Measurements from ENCODE around the gene MIB1. TPM values are rescaled to one million over a fixed set of nuclear protein-coding genes. Genes with fewer than 3 reads are reported as not detected.
"Not testable (repeated sequence)": the region's sequence is repeated elsewhere in the genome, so short reads cannot be mapped to it uniquely, and the experiment has no call there.

Gene MIB1
- total and polyA plus RNA-seq, 9 of the 15 experiments (the other 6 are each of a cell fraction or from before 2014, with no cell fraction given), result 7.2 to 43.8 (median 23.2) TPM

DNA sequence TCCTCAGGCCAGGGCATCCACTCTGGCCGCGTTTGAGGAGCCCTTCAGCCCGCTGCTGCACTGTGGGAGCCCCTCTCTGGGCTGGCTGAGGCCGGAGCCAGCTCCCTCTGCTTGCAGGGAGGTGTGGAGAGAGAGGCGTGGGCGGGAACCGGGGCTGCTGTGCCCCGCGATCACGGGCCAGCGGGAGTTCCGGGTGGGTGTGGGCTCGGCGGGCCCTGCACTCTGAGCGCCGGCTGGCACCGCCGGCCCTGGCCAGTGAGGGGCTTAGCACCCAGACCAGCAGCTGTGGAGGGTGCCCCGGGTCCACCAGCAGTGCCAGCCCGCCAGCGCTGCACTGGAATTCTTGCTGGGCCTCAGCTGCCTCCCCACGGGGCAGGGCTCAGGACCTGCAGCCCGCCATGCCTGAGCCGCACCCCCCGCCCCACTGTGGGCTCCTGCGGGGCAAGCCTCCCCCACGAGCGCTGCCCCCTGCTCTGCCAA is 34.2 kb upstream of the MIB1 start:
- Histone ChIP-seq H4K20me1 (replicated peaks; ENCODE audit: control insufficient read depth, insufficient read depth, low read length) (no peaks in the 10 kb centered on the region), H3K4me1 (replicated peaks in 1 of 2; ENCODE audit: control insufficient read depth in 2 of 2, insufficient read depth in 2 of 2, low read length in 2 of 2) (peaks cover 5 to 18% of the 10 kb centered on the region in 2 experiments), H3K4me3 (no peak overlapping the region), H3K36me3 (ENCODE audit: control insufficient read depth, insufficient read depth, low read length) (peaks cover 14% of the 10 kb centered on the region; the same call in 2 of the 3 replicates), H3K27me3 (ENCODE audit: control insufficient read depth in 2 of 2, insufficient read depth in 2 of 2, low read length in 2 of 2) (no peaks in the 10 kb centered on the region), H2AFZ (ENCODE audit: low read depth, low read length) (no peak overlapping the region), H3K9me3 (replicated peaks; ENCODE audit: control insufficient read depth, insufficient read depth, low read depth, low read length) (peaks cover 8% of the 10 kb centered on the region), H3K27ac (ENCODE audit: extremely low read depth, low read depth, low read length) (no peak overlapping the region), H3K9me1 (ENCODE audit: control insufficient read depth, insufficient read depth, low read length) (no peaks in the 10 kb centered on the region), H3K4me2 (ENCODE audit: insufficient read depth, low read length) (no peak overlapping the region), H3K79me2 (ENCODE audit: control insufficient read depth, insufficient read depth, low read length) (peaks cover 23% of the 10 kb centered on the region), H3K9ac (ENCODE audit: insufficient read depth in 1 of 2, low read depth in 2 of 2, low read length in 2 of 2) (no peak overlapping the region)
- BruUV-seq (replicated peaks), result no TSS peak
- FAIRE-seq (no peak), ATAC-seq (no peak), DNase-seq (ENCODE audit: extremely low read depth in 1 of 4, low spot score in 3 of 4) (no peak)
- WGBS (ENCODE audit: insufficient coverage, low coverage, missing lambda C conversion rate), result 91% methylated on average over 22 of the region's 28 CpGs
- ChIA-PET POLR2A (interaction anchor here (0.7 to 0.9 kb wide), 2 partner anchors 20 to 41 kb away, joined by 3 to 4 read pairs; no protein-coding TSS in a partner anchor), CTCF (ENCODE audit: low intra/inter-chr PET ratio) (no interaction called here)
- in situ Hi-C loops (cut with MboI) (no loop called here), intact Hi-C loops (cut with micrococcal nuclease) (loop anchor here (10.0 kb wide), 1 partner anchor 52 kb away; no protein-coding TSS in a partner anchor)
- TF ChIP-seq ATF7 (IDR thresholded peaks at IDR 0.05) (no peak), ZBTB33 (CRISPR knock-in tag; IDR thresholded peaks at IDR 0.05) (peak; percentile 44; the same call in 1 of the 2 replicates)

GRCh38 chr18:21707130-21707529 is 33.5 kb upstream of the MIB1 start:
- H3K27ac ChIP-seq (ENCODE audit: extremely low read depth, low read depth, low read length); H3K36me3 ChIP-seq (ENCODE audit: control insufficient read depth, insufficient read depth, low read length); FAIRE-seq; BruUV-seq (replicated peaks); H3K27me3 ChIP-seq (ENCODE audit: control insufficient read depth in 2 of 2, insufficient read depth in 2 of 2, low read length in 2 of 2); H3K4me2 ChIP-seq (ENCODE audit: insufficient read depth, low read length); H2AFZ ChIP-seq (ENCODE audit: low read depth, low read length); ATAC-seq; in situ Hi-C loops (cut with MboI); H3K9ac ChIP-seq (ENCODE audit: insufficient read depth in 1 of 2, low read depth in 2 of 2, low read length in 2 of 2); H3K4me3 ChIP-seq; H3K9me3 ChIP-seq (replicated peaks; ENCODE audit: control insufficient read depth, insufficient read depth, low read depth, low read length); H3K9me1 ChIP-seq (ENCODE audit: control insufficient read depth, insufficient read depth, low read length); H4K20me1 ChIP-seq (replicated peaks; ENCODE audit: control insufficient read depth, insufficient read depth, low read length); DNase-seq (ENCODE audit: extremely low read depth in 1 of 4, low spot score in 3 of 4); CTCF ChIA-PET (ENCODE audit: low intra/inter-chr PET ratio): not testable (repeated sequence)
- POLR2A ChIA-PET, result interaction anchor here (0.7 to 0.9 kb wide), 2 partner anchors 19 to 41 kb away, joined by 3 to 4 read pairs; no protein-coding TSS in a partner anchor
- WGBS (ENCODE audit: insufficient coverage, low coverage, missing lambda C conversion rate), result 61% methylated on average over 7 of the region's 7 CpGs
- intact Hi-C loops (cut with micrococcal nuclease), result loop anchor here (10.0 kb wide), 1 partner anchor 52 kb away; no protein-coding TSS in a partner anchor
- Histone ChIP-seq H3K4me1 (replicated peaks in 1 of 2; ENCODE audit: control insufficient read depth in 2 of 2, insufficient read depth in 2 of 2, low read length in 2 of 2) (peaks cover 5 to 21% of the 10 kb centered on the region in 2 experiments), H3K79me2 (ENCODE audit: control insufficient read depth, insufficient read depth, low read length) (peaks cover 22% of the 10 kb centered on the region)
- TF ChIP-seq ZNF316 (IDR thresholded peaks at IDR 0.05) (peak; percentile 75), C11orf30 (IDR thresholded peaks at IDR 0.05; ENCODE audit: low read depth) (peak; percentile 39), NFYB (IDR thresholded peaks at IDR 0.05; ENCODE audit: extremely low read depth, insufficient read length) (peak; percentile 71)
